NCI-H1417 treated with DMSO at 0.1 percent for 48 hours (cell line): ENCODE data around the gene VPS4B.
A peak's percentile ranks its signal among the peaks of the same experiment; 100 is the strongest.
"Not testable (repeated sequence)": the region's sequence is repeated elsewhere in the genome, so short reads cannot be mapped to it uniquely, and the experiment has no call there.

ENCODE experiments used
- DNase-seq: peaks from one replicate; lab custom pipeline; 2025; lab: John Stamatoyannopoulos, UW

VPS4B gene

DNA sequence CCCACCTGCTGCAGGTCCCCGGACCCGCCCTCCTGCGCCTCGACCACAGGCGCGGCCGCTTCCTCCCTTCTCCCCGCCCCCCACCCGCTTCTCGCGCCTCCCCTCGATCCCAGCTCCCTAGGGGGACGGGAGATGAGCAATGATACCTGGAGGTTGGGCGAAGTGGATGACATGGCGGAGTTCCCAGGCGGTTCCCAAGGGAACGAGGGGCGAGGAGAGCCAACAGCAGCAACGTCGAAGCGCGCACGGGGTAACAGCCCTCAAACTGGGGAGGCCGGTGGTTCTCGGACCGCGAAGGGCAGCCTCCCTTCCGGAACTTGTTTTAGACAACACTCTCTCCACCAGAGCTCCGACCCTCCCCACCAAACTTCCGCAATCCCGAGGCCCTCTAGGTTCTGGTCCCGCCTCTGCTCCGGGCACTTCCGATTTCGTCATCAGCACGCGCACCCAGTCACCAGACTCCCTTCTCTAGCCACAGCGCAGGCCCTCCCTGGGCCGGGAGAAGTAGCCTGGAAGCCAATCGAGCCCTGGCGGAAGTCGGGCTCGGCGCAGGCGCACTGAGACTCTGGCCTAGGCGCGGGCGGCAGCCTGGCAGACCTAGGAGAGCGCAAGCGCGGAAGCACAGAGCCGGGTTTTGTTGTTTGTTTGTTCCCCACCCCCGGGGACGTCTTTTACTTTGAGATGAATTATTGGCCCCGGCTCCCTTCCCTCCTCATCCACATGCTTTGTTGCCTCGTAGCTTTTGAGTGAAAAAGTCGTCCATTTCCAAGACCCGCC is at the start of gene VPS4B:
Gene VPS4B, minus strand, starts transcription at position 390 of the 777 bp plus-strand sequence. Its CDS starts 217 bp downstream, at position 173.
- peak; percentile 100 for DNase-seq

DNA sequence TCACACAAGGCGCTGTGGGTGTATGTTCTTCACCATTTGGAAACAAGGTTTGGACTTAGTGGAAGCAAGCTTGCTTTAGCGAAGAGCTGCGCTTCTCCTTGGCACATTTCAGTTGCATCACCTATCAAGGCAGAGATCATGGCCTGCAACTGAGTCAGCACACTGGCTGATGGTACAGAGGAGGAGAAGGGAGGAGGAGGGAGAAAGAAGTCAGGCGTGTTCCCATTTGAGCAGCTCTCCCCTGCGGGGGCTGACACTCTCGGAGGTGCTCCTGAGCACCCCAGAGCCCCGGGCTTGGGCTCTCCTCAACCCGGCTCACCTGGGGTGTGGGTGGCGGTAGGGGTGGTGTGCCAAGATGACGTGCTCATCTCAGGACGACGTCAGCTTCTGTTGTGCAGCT is 48.5 kb upstream of the VPS4B start:
- DNase-seq, result no peak

DNA sequence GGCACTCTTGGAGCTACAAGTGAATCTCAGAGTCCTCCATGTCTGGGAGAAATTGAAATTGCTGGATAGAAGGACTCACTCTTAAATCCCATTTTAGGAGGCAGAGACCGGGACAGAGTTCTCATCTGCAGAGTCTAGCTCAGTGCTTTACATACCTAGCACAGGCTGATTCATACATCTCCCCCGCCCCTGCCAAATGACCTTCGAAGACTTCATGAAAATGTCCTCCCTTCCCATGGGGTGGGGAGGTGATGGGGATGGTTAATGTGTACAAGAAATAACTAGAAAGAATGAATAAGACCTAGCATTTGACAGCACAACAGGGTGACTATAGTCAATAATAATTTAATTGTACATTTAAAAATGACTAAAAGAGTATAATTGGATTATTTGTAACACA is 46.3 kb upstream of the VPS4B start:
- no peak for DNase-seq

DNA sequence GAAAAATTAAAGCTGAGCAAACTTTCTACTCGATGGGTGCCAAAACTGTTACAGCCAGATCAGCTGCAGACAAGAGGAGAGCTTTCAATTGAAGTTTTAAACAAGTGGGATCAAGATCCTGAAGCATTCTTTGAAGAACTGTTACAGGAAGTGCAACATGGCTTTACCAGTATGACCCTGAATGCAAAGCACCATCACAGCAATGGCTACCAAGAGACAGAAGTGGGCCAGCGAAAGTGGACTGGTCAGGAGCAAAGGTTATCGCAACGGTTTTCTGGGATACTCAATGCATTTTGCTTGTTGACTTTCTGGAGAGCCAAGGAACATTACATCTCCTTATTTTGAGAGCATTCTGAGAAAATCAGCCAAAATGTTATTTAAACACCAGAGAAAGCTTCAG is 45.4 kb upstream of the VPS4B start:
- DNase-seq, result no peak

DNA sequence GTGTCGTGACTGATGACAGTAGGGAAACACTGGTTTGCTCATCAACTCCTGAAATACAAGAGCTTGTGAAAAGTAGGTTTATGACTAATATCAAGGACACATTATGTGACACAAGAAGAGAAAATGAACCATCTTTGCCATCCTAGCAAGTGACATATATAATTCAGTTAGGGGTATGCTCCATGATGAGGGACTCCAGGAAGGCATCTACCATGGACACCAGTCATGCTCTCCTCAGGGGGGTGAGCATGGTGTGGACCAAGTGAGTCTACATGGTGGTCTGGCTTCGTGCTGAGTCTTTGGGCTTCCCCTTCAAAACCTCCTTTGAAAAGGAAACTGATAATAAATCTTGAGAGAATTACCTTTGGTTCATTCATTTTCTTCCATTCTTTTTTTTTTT is 42.8 kb upstream of the VPS4B start:
- no peak for DNase-seq

DNA sequence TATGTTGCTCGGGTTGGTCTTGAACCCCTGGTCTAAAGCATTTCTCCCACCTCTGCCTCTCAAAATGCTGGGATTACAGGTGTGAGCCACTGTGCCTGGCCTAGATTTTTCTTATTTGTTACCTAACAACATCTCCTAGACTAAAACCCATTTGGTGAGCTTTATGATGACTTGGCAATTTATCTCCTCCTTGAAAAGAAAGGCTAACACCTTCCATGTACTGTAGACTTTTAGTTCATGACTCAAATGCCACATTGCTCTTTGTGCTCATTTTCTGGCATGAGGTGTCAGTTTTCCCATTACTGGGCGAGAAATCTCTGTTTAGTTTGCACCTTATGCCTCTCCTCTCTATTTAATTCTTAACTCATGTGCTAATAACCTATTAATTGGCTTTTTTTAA is 42.2 kb upstream of the VPS4B start:
- DNase-seq, result no peak

DNA sequence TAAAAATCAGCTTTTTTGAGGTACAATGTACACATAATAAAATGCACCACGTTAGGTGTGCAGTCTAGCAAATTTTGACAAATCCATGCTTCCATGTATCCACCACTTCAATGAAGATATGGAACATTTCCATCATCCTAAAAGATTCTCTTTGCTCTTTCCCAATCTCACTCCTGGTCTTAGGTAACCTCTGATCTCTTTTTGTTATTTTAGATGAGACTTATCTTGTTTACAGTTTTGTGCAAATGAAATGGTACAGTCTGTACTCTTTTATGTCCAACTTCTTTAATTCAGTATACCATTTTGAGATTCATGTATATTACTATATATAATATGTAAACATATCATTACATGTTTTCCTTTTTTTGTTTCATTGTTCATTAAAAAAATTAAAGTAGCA is 38.1 kb upstream of the VPS4B start:
- no peak for DNase-seq

DNA sequence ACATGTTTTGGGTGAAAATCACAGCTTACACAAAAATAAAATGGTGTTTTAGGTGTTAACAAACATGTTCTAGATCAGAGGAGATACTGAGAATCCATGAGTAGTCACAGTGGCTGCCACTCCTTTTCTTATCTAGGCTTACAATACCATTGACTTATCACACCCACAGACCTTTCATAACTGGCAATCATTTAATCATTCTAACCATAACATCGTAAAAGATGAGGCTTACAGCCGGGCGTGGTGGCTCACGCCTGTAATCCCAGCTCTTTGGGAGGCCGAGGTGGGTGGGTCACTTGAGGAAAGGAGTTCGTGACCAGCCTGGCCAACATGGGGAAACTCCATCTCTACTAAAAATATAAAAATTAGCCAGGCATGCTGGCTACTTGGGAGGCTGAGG is 35.7 kb upstream of the VPS4B start:
- DNase-seq, result no peak

DNA sequence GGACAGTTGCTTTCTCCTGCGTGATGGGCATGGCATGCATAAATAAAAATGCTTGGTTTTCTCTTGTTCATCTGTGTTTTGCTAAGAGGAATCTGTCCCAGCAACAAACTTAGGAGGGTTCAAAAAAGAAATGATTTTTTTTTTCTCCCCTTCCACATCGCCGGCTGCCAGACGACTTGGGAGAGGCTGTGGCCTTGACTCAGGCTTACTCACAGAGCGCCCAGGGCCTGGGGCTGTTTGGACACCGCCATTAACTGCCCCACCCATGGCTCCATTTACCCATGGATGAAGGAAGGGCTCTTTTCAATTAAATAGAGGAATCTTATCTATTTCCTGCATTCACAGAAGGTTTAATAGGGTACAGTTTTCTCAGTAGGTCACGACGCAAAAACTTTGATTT is 32.2 kb upstream of the VPS4B start:
- DNase-seq, result no peak

DNA sequence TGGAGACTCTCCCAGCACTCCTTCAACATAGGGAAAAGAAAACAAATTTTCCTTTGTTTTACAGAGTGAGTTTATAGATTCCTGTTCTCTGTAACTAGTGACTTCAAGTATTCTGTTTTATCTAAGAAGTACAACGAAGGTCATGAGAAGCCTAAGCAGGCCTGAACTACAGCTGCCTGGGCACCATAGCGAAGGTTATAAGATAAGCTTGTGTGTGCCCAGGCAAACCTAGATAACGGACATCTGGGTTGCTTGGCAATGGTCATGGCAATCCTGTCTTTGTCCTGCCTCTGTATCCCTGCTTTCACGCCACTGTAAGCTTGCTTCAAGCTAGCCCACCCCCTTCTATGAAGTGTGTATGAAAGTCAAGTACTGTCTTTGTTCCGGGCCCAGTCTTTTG is 30.5 kb upstream of the VPS4B start:
- DNase-seq, result not testable (repeated sequence)

DNA sequence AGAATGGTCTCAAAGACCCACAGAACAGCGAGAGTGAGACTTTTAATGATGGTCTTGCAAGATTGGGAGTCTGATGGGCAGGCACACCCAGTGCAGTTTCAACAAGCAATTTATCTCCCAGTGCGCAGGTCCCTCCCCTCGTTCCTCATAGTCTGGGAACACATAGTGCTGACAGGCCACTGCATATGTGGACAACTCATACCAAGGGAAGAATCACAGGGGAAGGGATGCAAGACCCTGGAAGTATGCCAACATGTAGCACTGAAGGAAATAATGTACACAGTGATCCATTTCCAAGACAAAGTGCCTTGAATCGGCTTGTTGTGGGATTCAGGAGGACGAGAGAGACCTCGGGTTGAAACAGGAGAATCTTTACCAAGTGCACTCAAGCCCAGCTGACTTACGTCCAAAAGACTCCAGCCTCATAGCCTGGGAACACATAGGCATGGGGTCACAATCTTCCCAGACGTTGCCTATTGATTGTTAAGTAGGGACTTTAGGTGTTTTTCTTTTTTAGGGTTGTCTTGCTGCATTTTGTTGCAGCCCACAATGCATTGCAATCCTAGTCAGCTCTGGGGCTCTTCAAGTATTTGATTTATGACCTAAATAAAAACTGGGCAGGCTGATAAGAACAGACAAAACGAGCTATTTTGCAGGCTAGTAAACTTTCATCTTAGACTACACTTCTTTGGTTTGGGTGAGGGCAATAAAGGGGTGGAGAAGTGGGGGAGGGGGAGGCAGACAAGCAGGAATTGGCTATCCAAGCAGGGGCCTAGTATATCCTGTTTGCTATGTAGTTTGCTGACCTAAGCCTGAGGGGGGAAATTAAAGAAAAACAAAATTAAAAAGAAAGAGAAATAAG is 29.8 kb upstream of the VPS4B start:
- DNase-seq, result no peak

DNA sequence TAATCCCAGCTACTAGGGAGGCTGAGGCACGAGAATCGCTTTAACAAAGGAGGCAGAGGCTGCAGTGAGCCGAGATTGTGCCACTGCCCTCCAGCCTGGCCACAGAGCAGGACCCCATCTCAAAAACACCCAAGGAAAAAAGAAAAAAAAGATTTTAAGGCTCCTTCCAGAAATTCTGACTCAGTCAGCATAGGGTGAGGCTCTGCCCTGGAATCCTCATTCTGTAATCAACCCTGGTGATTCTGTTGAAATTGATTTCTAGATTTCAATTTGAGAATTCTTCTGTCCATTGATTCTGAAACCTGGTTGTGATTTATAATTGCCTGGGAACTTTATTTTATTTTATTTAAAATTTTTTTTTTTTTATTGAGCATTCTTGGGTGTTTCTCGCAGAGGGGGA is 27.1 kb upstream of the VPS4B start:
- no peak for DNase-seq

DNA sequence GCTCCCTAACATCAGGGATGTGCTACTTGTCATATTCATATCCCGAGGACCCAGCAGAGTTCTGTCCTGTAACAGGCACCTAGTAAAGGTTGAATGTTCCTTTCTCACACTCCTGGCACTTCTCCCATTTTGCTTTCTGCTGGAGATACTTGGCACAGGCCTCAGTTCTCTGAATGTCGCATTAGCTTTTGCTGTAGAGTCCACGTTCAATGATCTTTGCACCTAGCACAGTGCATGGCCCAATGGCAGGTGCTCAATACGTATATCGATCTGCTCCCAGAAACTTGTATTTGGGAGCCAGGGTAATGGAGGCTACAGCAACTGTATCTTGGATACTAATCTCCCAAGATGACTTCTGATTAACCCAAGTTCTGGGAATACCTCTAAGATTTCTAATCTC is 24.8 kb upstream of the VPS4B start:
- DNase-seq, result no peak

DNA sequence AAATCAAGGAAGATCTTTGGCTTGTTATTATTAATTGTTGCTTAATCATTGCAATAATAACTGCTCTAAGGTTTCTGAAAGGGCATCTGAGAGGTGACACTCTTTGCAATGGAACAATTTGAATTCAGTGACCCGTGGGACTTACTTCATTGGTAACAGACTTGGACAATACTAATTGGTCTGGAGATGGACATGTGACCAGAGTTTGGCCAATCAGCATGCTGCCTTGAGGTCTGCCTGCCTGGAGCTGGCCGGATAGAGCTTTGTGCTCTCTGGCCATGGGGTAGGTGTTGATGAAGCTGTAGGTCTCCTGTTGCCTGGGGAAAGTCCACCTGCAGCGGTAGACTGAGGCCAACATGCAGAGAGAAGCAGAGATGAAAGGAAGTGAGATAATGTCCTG is 24.0 kb upstream of the VPS4B start:
- DNase-seq, result no peak

DNA sequence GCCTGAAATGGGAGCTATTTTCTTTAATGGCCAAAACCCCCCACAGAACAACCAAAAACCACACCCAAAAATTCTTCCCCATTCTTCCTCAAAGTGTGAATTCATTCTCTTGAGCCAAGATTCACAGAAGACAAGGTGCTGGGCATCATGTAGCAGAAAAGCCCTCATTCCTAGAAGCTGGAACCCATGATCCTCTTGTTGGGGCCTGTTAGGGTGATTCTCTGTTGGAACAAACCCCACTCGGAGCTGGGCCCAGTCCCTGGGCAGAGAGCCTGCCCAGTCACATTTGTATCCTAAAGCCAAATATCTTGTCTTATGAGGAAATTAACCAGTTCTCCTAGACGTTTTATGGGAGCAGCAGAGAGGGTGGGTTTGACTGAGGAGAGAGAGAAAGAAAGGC is 22.8 kb upstream of the VPS4B start:
- DNase-seq, result no peak

DNA sequence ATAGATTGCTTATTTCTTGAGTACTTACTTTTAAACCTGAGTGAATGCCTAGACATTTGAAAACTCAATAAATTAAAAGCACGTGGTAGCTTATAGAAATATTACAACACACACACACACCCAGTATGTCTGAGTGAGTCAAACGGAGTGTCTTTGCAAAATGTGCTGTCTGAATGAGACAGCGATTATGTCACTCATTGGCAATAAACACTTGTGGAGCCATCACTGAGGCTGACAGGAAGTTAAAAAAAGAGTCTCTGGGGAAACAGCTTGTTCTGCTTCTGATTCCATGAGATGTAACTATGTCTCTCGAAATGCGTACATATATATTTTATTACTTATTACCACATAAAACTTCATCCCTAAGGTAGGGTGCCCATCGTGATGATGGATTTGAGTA is 22.3 kb upstream of the VPS4B start:
- no peak for DNase-seq

DNA sequence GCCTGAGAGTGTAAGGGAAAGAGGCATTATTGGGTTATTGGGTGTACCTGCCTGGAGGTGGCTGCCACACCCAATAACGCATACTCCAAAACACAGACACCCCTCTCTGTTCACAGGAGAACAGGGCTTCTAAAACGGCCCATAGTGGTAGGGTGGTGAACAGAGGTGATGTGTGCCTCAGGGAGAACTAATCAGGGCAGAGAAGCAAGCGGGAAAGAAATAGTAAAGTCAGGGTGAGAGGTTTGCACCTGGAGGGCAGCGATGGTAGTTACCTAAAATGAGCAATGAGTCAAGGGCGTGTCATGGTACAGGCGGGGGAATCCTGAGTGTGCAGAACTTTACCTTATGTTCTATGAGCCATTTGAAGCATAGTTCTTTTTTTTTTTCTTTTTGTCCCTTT is 21.6 kb upstream of the VPS4B start:
- no peak for DNase-seq

DNA sequence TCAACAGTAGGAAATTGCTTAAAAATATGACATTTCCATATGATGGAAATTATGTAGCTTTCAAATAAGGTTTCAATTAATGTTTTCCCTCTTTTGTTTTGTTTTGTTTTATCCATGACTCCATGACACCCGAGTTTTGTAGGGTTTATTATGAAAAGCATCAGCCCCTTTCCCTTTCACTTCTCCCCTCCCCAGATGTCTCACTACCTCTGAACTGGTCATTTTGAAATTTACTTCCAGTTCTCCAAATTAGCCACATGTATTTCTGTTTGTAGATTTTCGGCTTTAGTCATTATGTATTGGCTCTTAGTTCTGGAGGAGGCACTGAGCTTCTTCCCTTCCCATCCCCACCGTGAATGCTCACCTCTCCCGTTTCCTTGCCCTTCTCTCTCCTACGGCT is 18.6 kb upstream of the VPS4B start:
- no peak for DNase-seq

DNA sequence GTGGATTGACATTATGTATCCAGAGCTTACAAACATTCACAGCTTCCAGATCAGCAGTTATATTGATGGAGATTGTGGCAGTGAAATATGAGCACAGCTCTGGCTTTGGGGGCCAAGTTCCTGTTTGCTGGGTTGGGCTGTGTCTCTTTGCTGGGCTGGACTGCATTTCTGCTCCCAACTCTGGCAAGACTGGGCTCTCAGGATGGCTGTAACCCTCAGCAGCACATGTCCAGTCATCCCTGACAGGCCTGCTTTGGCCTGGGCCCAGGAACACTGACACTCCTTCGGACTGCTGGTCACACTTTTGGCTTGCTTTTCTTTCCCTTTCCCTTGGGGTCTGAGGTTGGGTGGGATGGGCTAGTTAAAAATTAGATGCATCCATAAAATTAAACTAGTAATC is 17.9 kb upstream of the VPS4B start:
- DNase-seq, result no peak

DNA sequence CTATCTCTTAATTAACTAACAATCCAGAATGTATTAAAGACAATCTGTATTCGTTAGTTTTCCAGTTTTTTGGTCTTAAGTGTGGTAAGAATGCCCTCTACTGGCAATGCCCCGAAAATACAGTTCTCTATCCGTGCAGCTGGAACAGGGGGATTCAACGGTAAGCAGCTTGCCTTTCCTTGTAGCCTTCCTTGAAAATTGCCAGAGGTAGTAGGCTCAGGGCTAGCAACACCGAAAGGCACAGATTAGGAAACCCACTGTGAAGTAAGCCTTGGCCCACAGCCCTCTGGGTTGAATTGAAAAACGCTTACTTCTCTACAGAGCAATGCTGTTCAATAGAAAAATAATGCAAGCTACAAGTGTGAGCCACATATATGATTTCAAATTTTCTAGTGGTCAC is 17.1 kb upstream of the VPS4B start:
- DNase-seq, result peak; percentile 36

DNA sequence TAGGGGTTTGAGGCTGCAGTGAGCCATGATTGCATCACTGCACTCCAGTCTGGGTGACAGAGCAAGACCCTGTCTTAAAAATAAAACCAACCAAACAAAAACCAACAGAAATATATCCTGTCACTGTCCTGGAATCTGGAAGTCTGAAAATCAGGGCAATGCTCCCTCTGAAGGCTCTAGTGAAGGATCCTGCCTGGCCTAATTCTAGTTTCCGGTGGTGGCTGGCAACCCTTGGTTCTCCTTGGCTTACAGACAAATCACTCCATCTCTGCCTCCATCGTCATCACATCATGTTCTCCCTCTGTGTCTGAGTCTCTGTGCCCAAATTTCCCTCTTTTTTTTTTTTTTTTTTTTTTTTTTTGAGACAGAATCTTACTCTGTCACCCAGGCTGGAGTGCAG is 15.9 kb upstream of the VPS4B start:
- DNase-seq, result no peak

DNA sequence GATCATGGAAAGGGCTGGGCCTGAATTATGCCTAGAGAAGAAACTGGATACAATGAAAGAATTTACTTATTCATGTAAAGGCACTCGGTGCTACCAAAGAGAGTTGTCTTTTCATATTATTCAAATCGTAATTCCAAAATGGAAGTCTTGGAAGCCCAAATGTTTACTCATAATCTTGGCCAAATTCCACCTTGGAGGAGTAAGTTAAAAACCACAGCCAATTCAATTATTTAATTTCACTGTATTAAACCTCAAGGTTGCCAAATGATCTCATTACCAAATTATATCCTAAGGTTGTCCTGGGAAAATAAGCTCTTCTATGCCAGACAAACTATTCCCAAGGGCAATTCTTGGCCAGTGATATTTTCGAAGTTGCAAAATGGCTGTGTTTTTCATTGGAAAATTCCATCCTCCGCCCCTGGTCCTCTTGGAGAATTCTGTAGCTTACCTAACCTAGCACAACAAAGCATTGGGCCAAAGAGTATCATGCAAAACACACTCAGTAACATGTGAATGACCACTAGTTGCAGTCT is 11.1 kb upstream of the VPS4B start:
- DNase-seq, result no peak

DNA sequence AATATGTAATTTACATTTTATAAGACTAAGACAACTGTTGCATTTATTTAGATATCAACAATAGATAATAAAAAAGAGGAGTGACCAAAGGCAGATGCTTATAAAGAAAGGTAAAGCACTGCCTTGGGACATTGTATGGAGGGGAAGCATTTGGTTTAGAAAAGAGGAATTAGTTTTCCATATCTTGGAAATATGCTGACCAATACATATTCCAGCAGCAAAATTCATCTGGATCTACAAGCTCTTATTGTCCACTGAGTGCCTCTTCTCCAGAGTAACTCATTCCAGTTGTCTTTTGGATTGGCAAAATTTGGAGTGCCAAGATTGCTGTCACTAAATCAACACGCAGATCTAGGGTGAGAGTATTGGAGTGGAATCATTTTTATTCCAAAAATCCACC is 8.9 kb upstream of the VPS4B start:
- no peak for DNase-seq
